K562 (cell line): ENCODE measurements around the gene GDF2. TPM values are rescaled to one million over a fixed set of nuclear protein-coding genes. Genes with fewer than 3 reads are reported as not detected.

Experiments used
- ATAC-seq: fragments of 200-7000 bp; cut with Tn5 transposase; 3 replicates; pipeline ENCODE4 v1.9.1; 2020; ENCODE audit warnings: moderate library complexity
- BruUV-seq: library from RNA; stranded (reverse); fragments of 400-500 nt; replicated peaks from 2 replicates; lab custom pipeline; 2021; lab: Mats Ljungman, UMichigan
- CTCF ChIA-PET: fragments of 300-600 bp; formaldehyde crosslinking; extraction: SDS; loops from one replicate; lab custom pipeline; 2021; ENCODE audit warnings: low intra/inter-chr PET ratio; lab: Yijun Ruan, JAX
- POLR2A ChIA-PET: fragments of 300-600, 350-650 bp; sonication (Branson Sonifier 250); formaldehyde crosslinking; extraction: SDS; loops from one replicate; lab custom pipeline; 2021; ENCODE audit warnings: antibody characterized with exemption, inconsistent platforms; lab: Yijun Ruan, JAX
- DNase-seq, 4 experiments: peaks; one replicate each; pipeline versions ENCODE4 v3.0.0 to v3.0.0-alpha.2; 2011 to 2018; ENCODE audit warnings: low spot score in 3 of 4, mixed read lengths in 3 of 4; ENCODE audit errors: extremely low read depth in 1 of 4
- FAIRE-seq: peaks from 2 replicates; lab custom pipeline; 2011; peaks lifted over from hg19 to GRCh38; lab: Jason Lieb, UNC
- H2AFZ ChIP-seq: 2 replicates; pipeline ENCODE4 v1.6.0; 2011; ENCODE audit warnings: low read depth, low read length, control low read depth, inconsistent platforms
- H3K27ac ChIP-seq: fragments of 200-600 bp; 3 replicates; pipeline ENCODE4 v1.8.0; 2011; ENCODE audit warnings: low read depth, mild to moderate bottlenecking, control low read depth, inconsistent platforms, low read length, moderate library complexity, mixed read lengths; ENCODE audit errors: extremely low read depth
- H3K27me3 ChIP-seq, 2 experiments: fragments of 300-600 bp in 1 of 2; 2 replicates in 1 of 2; 3 replicates in 1 of 2; pipeline versions ENCODE4 v1.6.0 to v1.8.0; 2011; ENCODE audit warnings: inconsistent platforms in 2 of 2, low read length in 2 of 2, mild to moderate bottlenecking in 1 of 2, mixed read lengths in 1 of 2, moderate library complexity in 1 of 2; ENCODE audit not compliant: control insufficient read depth in 2 of 2, insufficient read depth in 2 of 2
- H3K36me3 ChIP-seq: fragments of 300-600 bp; 3 replicates; pipeline ENCODE4 v1.8.0; 2011; ENCODE audit warnings: mild to moderate bottlenecking, low read length, inconsistent platforms; ENCODE audit not compliant: control insufficient read depth, insufficient read depth
- H3K4me1 ChIP-seq, 2 experiments: fragments of 200-600 bp in 1 of 2; replicated peaks in 1 of 2; 2 replicates in 1 of 2; 3 replicates in 1 of 2; pipeline versions ENCODE4 v1.5.1 to v1.8.0; 2011; ENCODE audit warnings: inconsistent platforms in 2 of 2, low read length in 2 of 2, mild to moderate bottlenecking in 1 of 2, mixed read lengths in 1 of 2, moderate library complexity in 1 of 2; ENCODE audit not compliant: control insufficient read depth in 2 of 2, insufficient read depth in 2 of 2
- H3K4me2 ChIP-seq: 2 replicates; pipeline ENCODE4 v1.6.1; 2011; ENCODE audit warnings: low read length, control low read depth, inconsistent platforms, mixed read lengths; ENCODE audit not compliant: insufficient read depth
- H3K4me3 ChIP-seq: fragments of 200-600 bp; sonication (generic), shearing (Covaris generic); 2 replicates; pipeline ENCODE4 v1.5.1; 2016; ENCODE audit warnings: control low read depth, inconsistent platforms
- H3K79me2 ChIP-seq: fragments of 200-600 bp; 3 replicates; pipeline ENCODE4 v1.8.0; 2011; ENCODE audit warnings: low read length, inconsistent platforms; ENCODE audit not compliant: control insufficient read depth, insufficient read depth
- H3K9ac ChIP-seq, 2 experiments: 2 replicates each; pipeline versions ENCODE4 v1.6.0 to v1.6.1; 2011; ENCODE audit warnings: low read depth in 2 of 2, low read length in 2 of 2, control low read depth in 1 of 2, inconsistent platforms in 1 of 2, mild to moderate bottlenecking in 1 of 2, mixed read lengths in 1 of 2; ENCODE audit not compliant: insufficient read depth in 1 of 2
- H3K9me1 ChIP-seq: one replicate; pipeline ENCODE4 v1.6.0; 2011; ENCODE audit warnings: inconsistent platforms, mild to moderate bottlenecking, low read length, moderate library complexity; ENCODE audit not compliant: control insufficient read depth, insufficient read depth
- H3K9me3 ChIP-seq: replicated peaks from 2 replicates; pipeline ENCODE4 v1.5.1; 2011; ENCODE audit warnings: low read depth, low read length, inconsistent platforms; ENCODE audit not compliant: control insufficient read depth, insufficient read depth
- H4K20me1 ChIP-seq: replicated peaks from 2 replicates; pipeline ENCODE4 v1.6.1; 2011; ENCODE audit warnings: low read length, inconsistent platforms, mixed read lengths; ENCODE audit not compliant: control insufficient read depth, insufficient read depth
- ASH1L ChIP-seq: fragments of 450-650 bp; IDR thresholded peaks from 2 replicates; pipeline ENCODE4 v1.6.1; 2018; ENCODE audit warnings: borderline replicate concordance, mild to moderate bottlenecking, low read depth; ENCODE audit not compliant: partially characterized antibody
- DEAF1 ChIP-seq: fragments of 450-650 bp; formaldehyde crosslinking; IDR thresholded peaks from 2 replicates; pipeline ENCODE4 v1.4.0; 2020; ENCODE audit warnings: mild to moderate bottlenecking, moderate library complexity
- E2F6 ChIP-seq, 2 experiments: IDR thresholded peaks; 2 replicates each; pipeline ENCODE4 v1.6.1; 2011; ENCODE audit warnings: borderline replicate concordance in 1 of 2, control low read depth in 1 of 2, low read depth in 1 of 2, low read length in 1 of 2, mild to moderate bottlenecking in 1 of 2, mixed read lengths in 1 of 2, moderate library complexity in 1 of 2; ENCODE audit not compliant: insufficient read depth in 1 of 2, insufficient read length in 1 of 2, poor library complexity in 1 of 2, severe bottlenecking in 1 of 2; ENCODE audit errors: extremely low read depth in 1 of 2
- ELF4 ChIP-seq: fragments of 450-650 bp; formaldehyde crosslinking; IDR thresholded peaks from 2 replicates; pipeline ENCODE4 v1.4.0; 2022; ENCODE audit warnings: missing genetic modification characterization
- FOXJ2 ChIP-seq: fragments of 200-800 bp; sonication (Bioruptor generic); IDR thresholded peaks from 2 replicates; pipeline ENCODE4 v1.6.1; 2016; ENCODE audit warnings: missing genetic modification characterization, missing compliant biosample characterization
- FOXK1 ChIP-seq: sonication (generic); formaldehyde crosslinking; IDR thresholded peaks from 2 replicates; pipeline ENCODE4 v1.8.0; 2022; ENCODE audit warnings: missing genetic modification reagents, mild to moderate bottlenecking, borderline replicate concordance
- HCFC1 ChIP-seq: IDR thresholded peaks from 2 replicates; pipeline ENCODE4 v1.6.1; 2012; ENCODE audit warnings: low read depth, low read length, improper control_type of control experiment
- HEY1 ChIP-seq: fragments of 250-450 bp; sonication (Bioruptor Pico); IDR thresholded peaks from 2 replicates; pipeline ENCODE4 v1.5.0; 2020; ENCODE audit warnings: mild to moderate bottlenecking, moderate library complexity, borderline replicate concordance
- HSF4 ChIP-seq: fragments of 250-450 bp; sonication (Bioruptor Pico); IDR thresholded peaks from 2 replicates; pipeline ENCODE4 v2.1.2; 2022; ENCODE audit warnings: mild to moderate bottlenecking, moderate library complexity, borderline replicate concordance
- LEF1 ChIP-seq: fragments of 450-650 bp; IDR thresholded peaks from 2 replicates; pipeline ENCODE4 v1.6.1; 2016; ENCODE audit warnings: mild to moderate bottlenecking
- NFRKB ChIP-seq: fragments of 450-650 bp; IDR thresholded peaks from 2 replicates; pipeline ENCODE4 v1.6.1; 2016; ENCODE audit warnings: low read depth
- PHF21A ChIP-seq: fragments of 450-650 bp; IDR thresholded peaks from 2 replicates; pipeline ENCODE4 v1.6.1; 2017; ENCODE audit warnings: low read depth, borderline replicate concordance
- RHOXF2B ChIP-seq: fragments of 250-450 bp; sonication (Bioruptor Pico); conservative IDR thresholded peaks from 2 replicates; pipeline ENCODE4 v1.5.1; 2021
- STAT5A ChIP-seq: IDR thresholded peaks from 2 replicates; pipeline ENCODE4 v1.6.1; 2012; ENCODE audit warnings: low read length, inconsistent platforms, borderline replicate concordance
- TRIM24 ChIP-seq, 2 experiments: fragments of 450-650 bp; IDR thresholded peaks; 2 replicates each; pipeline ENCODE4 v1.6.1; 2016
- TRIM28 ChIP-seq: fragments of 450-650 bp; IDR thresholded peaks from 2 replicates; pipeline ENCODE4 v1.6.1; 2017
- ZEB2 ChIP-seq: fragments of 450-650 bp; IDR thresholded peaks from 2 replicates; pipeline ENCODE4 v1.6.1; 2016
- ZNF778 ChIP-seq: fragments of 450-650 bp; formaldehyde crosslinking; IDR thresholded peaks from 2 replicates; pipeline ENCODE4 v1.4.0; 2020; ENCODE audit warnings: mild to moderate bottlenecking, moderate library complexity
- WGBS: fragments of 100-300 bp; shearing (Covaris generic); methylation state at CpG from one replicate; pipeline ENCODE4 v1.1.6; 2016; ENCODE audit warnings: low coverage, mixed read lengths; ENCODE audit not compliant: insufficient coverage; ENCODE audit errors: missing lambda C conversion rate; 5-methylcytosine and 5-hydroxymethylcytosine counted together
- in situ Hi-C: fragments of 300-500 bp; cut with MboI; formaldehyde crosslinking; loops from 4 replicates; pipeline ENCODE4 v1.15.0; 2018; ENCODE audit warnings: inconsistent platforms, mixed read lengths
- intact Hi-C: fragments of 100-400 bp; cut with micrococcal nuclease; formaldehyde crosslinking; loops from 2 replicates; pipeline ENCODE4 v1.14.2; 2022
- polyA plus RNA-seq, 8 experiments: library from polyadenylated mRNA; depleted of rRNA in 4 of 8; stranded (reverse) in 5 of 8; unstranded in 3 of 8; fragments of >200 nt; fragmentation: Nextera tagmentation in 2 of 8; fragmentation: Illumina TruSeq in 1 of 8; extraction: Ambion mirVana in 2 of 8; extraction: Trizol in 1 of 8; gene quantifications; 2 replicates each; pipeline versions ENCODE4 v1.2.1 to v1.2.3, GENCODE V29; 2011 to 2014; ENCODE audit warnings: inconsistent platforms in 1 of 8, missing spikeins in 1 of 8
- total RNA-seq, 7 experiments: library from RNA; depleted of rRNA in 6 of 7; stranded (reverse); fragments of >200 nt in 6 of 7; fragmentation: Illumina TruSeq in 2 of 7; extraction: Trizol in 2 of 7; gene quantifications; 2 replicates each; pipeline versions ENCODE4 v1.2.1 to v1.2.3, GENCODE V29; 2011 to 2021; ENCODE audit warnings: low replicate concordance in 1 of 7

Gene GDF2
- total and polyA plus RNA-seq, 9 of the 15 experiments (the other 6 are each of a cell fraction or from before 2014, with no cell fraction given): 0.08 to 0.58 (median 0.27) TPM; not detected in 2

- FAIRE-seq: no peak
- Histone ChIP-seq H3K9me1 (no peaks in the 10 kb centered on the region), H3K79me2 (no peaks in the 10 kb centered on the region), H2AFZ (no peak overlapping the region), H3K9ac (no peak overlapping the region), H3K4me1 (no peaks in the 10 kb centered on the region; a peak in 1 of 5 replicates), H4K20me1 (0 out of 2 replicates have a peak, but pooled peaks cover 10% of the 10 kb centered on the region), H3K27me3 (peaks cover 10 to 59% of the 10 kb centered on the region in 2 experiments), H3K27ac (no peak overlapping the region), H3K4me2 (no peak overlapping the region), H3K4me3 (no peak overlapping the region), H3K9me3 (no peaks in the 10 kb centered on the region), H3K36me3 (no peaks in the 10 kb centered on the region)
- ChIA-PET POLR2A (interaction anchor here (0.6 to 0.7 kb wide), 4 partner anchors 25 to 187 kb away, joined by 3 to 4 read pairs (median 3); no protein-coding TSS in a partner anchor), CTCF (no interaction called here)
- WGBS: 1% methylated on average over 9 of the region's 9 CpGs
- no peak for DNase-seq
- ATAC-seq: no peak
- intact Hi-C loops (no loop called here), in situ Hi-C loops (no loop called here)
- BruUV-seq: no TSS peak
- no peak for TF ChIP-seq HEY1
- TF ChIP-seq FOXJ2: no peak
- TF ChIP-seq DEAF1: no peak
- TF ChIP-seq ELF4 (CRISPR knock-in tag): no peak
- no peak for TF ChIP-seq E2F6 (IDR thresholded peaks at IDR 0.05; ENCODE audit: borderline replicate concordance in 1 of 2, extremely low read depth in 1 of 2, insufficient read depth in 1 of 2, insufficient read length in 1 of 2, low read depth in 1 of 2, low read length in 1 of 2, poor library complexity in 1 of 2, severe bottlenecking in 1 of 2)
- TF ChIP-seq ASH1L: no peak
- no peak for TF ChIP-seq HSF4 (CRISPR knock-in tag)
- TF ChIP-seq PHF21A: no peak
- TF ChIP-seq TRIM28: no peak
- TF ChIP-seq RHOXF2B (CRISPR knock-in tag): no peak
- TF ChIP-seq FOXK1 (CRISPR knock-in tag): no peak
- TF ChIP-seq HCFC1: no peak
- TF ChIP-seq ZNF778 (CRISPR knock-in tag): no peak
- no peak for TF ChIP-seq ZEB2
- no peak for TF ChIP-seq TRIM24 (IDR thresholded peaks at IDR 0.05)
- TF ChIP-seq NFRKB: no peak
- TF ChIP-seq STAT5A: no peak
- TF ChIP-seq LEF1: no peak
Observed at GRCh38 chr10:47288916-47289495, 33.2 kb upstream of the GDF2 start.
